HG03064 (cell line): Measurements from ENCODE around the gene RNF144A.
A peak's percentile ranks its signal among the peaks of the same experiment; 100 is the strongest.
"Not testable (repeated sequence)": the region's sequence is repeated elsewhere in the genome, so short reads cannot be mapped to it uniquely, and the experiment has no call there.

Experiments
- ATAC-seq: cut with Tn5 transposase; IDR thresholded peaks from one replicate; pipeline ENCODE4 v1.9.1; 2021; ENCODE audit warnings: low read depth; ENCODE audit not compliant: unreplicated experiment

RNF144A gene

DNA sequence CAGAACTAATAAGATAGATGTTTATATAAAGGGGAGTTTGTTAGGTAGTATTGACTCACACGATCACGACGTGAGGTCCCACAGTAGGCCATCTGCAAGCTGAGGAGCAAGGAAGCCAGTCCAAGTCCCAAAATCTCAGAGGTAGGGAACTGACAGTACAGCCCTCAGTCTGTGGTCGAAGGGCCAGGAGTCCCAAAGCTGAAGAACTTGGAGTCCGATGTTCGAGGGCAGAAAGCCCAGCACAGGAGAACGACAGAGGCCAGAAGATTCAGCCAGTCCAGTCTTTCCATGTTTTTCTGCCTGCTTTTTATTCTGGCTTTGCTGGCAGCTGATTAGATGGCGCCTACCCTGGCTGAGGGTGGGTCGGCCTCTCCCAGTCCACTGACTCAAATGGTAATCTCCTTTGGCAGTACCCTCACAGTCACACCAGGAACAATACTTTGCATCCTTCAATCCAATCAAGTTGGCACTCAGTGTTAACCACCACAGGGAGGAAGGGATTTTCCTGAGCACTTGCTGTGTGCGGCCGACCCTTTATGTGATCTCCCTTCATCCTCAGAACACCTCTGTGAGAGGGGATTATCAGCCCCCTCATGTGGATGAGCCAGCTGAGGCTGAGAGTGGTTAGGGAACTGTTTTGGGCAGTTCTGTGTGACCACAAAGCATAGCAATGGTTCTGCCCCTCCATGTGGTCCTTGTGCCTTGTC, 78.3 kb downstream of the RNF144A start:
- ATAC-seq, result no peak

DNA sequence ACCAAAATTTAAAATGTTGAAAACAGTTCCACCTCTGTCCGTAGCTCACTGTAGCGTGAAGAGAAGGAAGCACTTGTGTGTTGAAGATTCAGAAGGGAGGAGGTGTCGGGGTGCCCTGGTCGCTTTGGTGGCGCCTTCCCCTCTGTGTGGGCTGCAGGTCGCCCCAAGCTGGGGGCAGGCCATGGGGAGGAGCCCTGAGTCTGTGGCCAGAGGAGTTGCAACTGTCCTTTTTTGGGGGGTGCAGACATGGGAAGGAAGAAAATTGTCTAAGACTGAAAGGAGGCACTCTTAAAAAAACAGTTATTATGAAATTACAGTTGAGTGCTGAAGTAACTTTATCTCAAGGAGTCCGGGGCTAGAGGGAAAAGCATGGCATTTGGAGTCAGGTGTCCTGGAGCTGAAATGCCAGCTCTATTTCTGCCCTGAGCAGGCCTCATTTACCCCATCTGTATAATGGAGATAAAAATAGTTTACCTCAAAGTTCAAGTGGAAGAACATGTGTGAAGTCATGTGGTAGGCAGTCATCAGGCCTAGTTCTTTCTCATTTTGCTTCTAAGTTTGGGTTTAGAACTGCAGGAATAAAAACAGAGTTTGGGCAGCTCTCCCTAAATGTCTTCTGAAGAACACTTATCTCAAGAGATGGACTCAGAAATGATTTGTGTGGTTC, 82.1 kb downstream of the RNF144A start:
- peak; percentile 71 for ATAC-seq

DNA sequence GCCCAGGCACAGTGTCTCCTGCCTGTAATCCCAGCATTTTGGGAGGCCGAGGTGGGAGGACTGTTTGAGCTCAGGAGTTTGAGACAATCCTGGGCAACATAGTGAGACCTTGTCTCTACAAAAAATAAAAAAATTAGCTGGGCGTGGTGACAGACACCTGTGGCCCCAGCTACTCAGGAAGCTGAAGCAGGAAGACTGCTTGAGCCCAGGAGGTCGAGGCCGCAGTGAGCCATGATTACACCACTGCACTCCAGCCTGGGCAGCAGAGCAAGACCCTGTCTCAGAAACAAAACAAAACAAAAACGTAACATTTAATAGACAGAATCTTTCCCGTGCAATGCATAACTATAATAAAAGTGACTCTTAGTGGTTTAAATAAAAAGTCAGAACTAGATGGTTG, 84.2 kb downstream of the RNF144A start:
- ATAC-seq, result not testable (repeated sequence)

DNA sequence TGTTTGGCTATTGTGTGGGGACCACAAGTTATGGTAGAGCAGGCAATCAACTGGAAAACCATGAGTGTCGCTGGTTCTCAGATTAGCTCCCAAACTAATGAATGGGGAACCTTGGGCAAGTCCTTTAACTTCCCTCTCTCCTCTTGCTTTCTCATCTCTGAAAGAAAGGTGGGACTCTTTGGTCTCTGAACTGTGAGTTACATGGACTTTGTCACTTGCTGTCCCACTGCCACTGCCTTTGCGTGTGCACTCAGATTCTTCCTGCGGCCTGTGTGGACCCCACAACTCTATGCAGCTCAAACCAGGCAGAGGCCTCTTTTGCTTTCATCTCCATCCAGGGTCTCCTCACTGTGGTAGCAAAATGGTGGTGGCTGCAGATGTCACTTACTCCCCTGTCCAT, 86.7 kb downstream of the RNF144A start:
- ATAC-seq, result no peak

DNA sequence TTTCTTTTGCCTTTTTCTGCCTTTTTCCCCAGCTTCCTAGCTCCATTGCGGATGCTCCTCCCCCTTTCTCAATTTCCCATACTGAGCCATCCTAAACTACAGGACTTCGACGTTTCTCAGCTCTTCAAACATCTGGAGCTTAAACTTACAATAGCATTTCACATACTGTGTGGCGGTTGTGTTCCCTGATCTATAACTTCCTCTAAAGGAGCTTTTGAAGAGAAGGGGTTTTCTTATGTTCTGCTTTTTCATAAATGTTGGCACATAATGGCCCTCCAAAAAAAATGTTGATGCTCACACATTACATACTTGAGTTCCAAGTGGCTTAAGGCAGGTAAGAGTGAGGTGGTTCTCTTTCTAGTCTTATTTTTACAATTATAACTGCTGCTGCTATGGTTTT, 87.4 kb downstream of the RNF144A start:
- ATAC-seq, result no peak

DNA sequence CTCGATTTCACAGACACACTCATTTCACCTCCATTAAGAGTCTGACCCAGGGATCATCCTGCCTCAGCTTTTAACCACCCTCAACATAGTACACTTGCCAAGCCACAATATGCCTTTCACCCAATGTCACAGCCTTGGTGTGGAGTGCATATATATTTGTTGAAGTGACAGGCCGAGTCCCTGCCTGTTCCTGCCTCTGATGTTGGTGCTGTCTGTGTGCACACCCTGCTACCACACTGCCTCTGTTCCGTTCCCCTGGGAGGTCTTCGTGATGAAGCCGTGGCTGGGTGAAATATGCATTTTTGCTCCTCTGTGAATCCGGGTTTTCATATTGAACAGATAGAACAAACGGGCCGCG, 90.3 kb downstream of the RNF144A start:
- ATAC-seq, result peak; percentile 44

DNA sequence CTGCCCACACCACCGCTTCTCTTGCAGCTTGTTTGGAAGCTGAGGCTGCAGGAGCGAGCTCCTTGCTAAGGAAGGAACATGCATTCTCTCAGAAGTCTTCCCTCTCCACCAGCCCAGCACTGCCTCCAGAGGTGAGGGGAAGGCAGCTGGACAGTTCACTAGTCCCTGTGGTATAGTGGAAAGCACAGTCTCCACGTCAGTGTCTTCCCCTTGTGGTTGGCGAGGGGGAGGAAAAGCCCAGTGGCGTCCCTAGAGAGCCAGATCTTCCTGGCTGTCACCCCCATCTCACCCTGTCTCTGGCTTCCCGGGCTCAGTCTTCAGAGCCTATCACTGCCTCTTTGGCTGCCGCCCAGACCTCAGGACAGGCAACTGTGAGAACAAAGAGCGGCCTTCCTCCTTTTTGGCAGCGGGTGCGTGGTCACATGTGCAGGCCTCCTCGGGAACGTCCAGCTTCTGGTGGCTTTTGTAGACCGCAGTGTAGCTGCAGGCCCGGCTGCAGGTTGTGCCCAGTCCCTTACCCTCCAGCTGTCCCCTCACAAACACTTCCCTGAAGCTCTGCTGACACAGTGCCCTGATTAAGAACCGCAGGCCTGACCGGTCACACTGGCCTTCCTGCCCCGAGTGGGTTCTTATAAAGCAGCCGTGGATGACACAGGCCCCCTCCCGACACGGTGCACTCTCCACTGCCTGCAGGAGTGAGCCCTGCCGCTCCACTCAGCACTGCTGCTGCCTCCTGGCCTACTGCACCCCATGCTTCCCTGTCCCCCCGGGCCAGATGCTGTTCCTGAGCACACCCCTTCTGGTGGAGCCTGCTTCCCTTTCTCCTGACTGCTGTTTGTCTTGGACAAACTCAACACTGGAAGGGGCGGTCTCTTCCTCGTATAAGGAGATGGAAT, 90.9 kb downstream of the RNF144A start:
- peak; percentile 58 for ATAC-seq

DNA sequence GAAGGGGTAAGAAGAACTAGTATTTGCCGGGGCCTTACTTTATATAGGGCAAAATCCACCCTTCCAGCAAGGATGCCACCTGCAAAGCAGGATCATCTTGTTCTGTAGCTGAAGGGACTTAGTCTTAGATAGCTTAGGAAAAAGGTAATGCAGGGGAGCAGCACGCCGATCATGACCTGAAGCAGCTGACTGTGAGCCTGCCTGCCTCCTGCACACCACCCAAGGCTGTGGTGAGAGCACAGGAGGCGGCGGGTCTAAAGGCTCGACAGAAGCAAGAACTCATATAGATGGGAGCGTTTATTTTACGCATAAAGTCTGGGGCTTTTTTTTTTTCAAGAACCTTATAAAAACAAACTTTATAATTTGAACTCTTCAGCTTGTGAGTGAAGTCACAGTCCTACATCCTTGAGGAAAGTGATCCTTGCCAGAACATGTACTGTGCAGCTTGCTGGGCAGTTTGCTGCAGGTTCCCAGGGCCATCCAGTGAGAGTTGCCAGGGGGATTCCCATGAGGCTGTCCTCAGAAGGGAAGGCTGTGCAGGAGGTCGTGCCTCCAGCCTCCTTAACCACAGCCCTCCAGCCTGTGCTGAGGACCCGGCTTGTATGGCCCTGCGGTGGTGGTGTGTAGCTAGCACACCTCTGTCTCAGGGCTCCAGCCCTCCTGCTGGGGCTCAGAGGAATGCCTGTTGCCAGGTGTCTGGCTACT, 92.1 kb downstream of the RNF144A start:
- no peak for ATAC-seq

DNA sequence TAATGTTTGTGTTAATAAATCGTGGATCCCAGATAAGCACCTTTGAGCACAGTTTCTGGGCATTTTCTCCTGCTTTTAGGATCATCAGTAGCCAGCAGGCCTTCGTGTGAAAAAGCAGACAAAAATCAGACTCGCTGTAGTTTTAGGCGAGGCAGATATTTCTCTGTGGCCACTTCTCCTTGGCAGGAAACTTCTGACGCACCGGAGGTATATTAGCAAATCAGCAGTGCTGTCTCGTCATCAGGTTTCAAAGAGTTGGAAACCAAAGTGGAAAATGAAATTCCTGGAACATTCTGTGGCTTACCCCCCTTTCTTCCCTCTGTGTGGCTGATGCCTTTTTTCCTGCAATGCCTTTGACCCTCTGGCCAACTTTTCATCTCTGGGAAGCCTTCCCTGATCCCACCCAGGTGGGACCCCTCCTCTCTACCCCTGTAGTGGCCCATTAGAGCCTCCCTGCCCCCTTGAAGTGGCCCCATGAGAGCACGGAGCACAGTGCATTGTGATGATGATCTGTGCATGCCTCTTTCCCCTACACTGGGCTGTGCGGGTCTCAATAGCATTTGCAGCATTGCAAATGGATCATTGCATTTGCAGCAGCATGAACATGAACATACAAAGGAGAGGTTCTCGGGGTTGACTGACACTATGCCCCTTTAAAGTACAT, 93.3 kb downstream of the RNF144A start:
- no peak for ATAC-seq

DNA sequence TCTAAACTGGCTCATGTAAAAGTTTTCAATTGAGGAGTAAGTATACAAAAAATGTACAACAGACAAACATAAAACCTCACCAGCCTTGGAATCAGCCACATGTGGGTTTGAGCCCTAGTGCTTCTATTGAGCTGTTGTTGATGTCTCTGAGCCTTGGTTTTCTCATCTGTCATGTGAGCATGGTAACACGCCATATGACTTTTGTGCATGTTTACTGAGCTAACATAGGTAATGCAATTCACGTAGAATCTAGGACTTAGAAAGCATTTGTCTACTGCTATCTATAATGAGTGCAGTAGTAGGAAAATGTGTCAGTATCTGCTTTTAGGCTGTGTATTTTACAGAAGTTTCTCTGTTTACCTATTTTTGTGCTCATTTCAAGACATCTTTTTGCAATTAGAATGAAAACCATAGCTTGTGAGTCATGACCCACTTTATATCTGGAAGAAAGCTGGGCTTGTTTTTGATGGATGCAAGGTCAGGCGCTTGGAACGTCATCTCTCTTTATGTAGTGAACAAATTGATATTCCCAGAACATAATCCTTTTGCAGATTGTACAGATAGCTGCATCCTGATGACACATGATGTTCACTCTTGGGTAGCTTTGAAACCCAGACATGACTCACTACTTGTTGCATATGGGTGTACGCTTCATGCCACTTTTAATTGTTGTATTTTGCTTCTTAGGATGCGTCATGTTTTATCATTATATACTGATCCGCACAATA, 94.3 kb downstream of the RNF144A start:
- no peak for ATAC-seq

DNA sequence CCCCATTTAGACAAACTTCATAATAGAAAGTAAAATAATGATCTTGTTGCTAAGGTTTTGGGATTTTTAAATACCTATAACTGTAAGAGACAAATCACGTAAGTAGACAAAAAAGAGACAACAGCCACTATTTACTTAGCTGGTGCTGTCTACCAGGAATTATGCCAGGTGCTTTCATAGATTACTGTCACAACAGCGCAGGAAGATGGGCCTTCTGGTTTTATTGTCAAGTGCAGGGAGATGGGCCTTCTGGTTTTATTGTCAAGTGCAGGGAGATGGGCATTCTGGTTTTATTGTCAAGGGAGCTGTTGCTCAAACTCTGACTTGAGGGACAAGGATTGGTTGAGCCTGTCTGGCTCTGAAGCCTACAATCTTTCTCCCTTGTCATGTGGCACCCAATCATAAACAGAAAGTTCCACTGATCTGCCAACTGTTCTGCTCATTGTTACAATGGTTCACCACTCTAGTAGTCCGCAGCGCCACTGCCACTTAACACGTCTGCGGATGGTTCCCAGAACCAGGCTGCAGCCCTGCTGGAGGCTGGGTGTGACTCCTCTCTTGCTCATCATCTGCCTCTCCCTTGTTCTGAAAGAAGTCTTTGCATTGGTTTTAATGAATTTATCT, 95.0 kb downstream of the RNF144A start:
- no peak for ATAC-seq

DNA sequence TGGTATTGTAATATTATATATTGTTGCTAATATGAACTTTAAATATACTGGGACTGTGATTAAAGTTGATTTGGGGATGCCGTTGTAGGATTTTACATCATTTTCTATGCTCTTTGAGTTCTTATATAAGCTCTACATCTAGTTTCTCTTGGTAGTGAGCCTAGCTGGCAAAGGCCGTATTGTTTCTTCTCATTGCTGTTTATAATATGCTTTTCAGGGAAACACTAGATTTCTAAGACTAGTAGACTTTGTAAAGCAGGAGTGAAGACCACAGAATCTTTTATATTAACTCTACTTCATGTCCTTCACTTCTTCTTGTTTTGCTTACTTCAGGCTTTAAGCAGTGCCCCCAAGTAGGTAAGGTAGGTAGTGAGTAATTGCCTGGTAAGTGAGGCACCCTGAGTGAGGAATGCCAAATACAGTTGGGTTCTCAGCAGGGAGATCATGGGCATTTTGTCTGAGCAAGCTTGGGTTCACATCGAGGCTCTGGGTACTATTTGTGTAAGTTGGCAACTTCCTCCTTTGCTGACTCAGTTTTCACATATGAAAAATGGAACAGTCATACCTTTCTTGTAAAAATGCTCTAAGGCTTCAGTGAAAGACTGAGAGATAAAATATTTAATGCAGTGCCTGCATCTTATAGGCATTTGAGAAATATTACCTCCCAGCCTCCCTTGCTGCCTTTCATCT, 96.4 kb downstream of the RNF144A start:
- no peak for ATAC-seq

DNA sequence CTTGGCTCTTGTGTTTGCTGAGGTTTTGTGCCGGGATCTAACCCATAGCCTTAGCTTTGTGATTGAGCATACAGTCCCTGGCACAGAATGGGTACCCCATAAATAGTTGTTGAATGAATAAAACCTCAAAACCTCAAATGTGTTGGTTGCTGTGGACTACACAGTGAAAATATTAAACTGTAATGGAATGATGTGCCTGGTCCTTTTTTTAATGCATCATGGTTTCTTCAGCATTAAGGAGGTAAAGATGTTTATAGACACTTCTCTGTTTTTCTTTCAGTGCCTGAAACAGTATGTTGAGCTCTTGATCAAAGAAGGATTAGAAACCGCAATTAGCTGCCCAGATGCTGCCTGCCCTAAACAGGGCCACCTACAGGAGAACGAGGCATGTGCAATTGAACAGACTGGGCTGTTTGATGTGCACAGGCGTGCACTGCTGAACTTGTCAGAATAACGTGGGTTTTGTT, 97.0 kb downstream of the RNF144A start:
- ATAC-seq, result no peak

DNA sequence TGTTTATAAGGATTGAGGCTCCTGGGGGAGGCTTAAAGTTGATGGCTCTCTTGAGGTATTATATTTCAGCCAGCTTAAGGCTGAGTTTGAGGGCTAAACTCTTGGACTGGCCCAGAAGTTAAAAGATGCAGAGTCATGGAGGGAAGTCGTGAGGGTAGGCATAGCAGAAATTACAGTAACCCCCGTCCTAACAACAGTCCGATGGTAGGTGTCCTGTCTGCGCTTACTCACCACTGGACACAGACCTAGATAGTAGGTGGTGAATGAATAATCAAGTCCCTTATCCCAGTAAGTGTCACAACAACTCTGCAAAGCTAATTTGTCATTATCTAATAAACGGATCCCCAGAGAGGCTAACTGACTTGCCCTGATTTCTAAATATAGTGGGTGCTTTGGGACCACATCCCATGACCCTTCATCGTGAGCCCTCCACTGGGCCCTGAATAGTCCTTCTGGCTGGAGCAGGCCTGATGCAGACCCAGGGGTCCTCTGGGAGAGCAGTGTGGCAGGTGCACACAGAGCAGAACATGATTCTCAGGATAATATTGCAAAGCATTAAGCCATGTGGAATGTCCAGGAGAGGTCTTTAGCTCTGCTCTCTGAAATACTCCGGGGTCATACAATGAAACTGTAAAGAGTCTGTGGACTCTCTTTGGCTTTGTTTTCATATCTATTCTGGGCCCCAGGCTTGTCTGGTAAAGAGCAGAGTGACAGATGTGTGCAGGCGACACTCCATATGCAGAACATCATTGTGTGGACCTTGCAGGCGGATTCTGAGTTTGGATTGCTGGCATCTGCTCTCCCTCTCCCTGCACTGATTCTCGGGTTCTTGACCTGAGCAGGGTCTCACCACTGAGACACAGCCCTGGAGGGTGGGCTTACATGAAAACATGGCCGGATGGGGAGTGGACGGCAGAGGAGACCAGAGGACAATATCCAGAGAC, 98.1 kb downstream of the RNF144A start:
- no peak for ATAC-seq

DNA sequence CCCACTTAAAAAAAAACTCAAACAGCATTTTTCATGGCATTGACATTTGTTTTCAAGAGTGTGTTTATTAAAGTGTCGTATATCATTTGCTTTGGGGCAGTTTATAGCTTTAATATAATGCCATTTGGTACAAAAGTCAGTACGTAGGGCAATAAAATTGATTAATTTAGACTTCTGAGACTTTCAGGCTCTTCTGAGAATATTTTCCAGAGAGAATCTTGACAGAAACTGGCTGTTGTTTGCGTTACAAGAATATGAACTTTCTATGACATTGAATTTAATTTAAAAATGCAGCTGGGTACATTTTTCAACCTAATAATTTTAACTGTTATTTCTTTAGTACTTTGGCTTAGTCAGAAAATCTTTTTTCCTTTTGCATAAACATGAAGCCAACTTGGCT, 98.9 kb downstream of the RNF144A start:
- no peak for ATAC-seq

DNA sequence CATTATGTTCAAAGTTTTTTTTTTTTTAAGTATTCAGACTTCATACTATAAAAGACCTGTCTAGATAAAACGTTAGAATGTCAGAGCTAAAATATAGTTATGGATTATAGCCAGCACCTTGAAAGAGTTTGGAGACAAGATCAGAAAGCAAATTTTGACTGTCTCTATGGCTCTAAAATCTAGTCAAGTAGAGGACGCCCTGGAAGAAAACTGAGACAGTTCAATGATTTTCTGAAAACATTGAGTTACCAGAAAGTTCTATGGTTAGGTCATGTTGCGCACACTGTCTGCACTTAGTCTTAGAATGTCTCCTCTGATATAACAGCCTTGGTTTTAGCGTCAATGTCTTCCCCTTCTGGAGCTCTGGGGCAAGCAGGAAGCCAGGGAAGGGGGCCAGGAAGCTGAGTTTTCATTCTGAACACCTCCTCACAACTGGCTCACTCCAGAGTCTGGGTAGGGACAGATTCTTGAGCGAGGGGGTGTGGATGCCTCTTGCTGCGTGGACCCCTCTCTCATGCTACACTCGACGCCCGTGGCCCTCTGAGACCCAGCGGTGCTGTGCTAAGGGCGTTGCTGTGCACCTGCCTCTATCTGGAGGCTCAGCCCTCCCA, 99.5 kb downstream of the RNF144A start:
- ATAC-seq, result no peak

DNA sequence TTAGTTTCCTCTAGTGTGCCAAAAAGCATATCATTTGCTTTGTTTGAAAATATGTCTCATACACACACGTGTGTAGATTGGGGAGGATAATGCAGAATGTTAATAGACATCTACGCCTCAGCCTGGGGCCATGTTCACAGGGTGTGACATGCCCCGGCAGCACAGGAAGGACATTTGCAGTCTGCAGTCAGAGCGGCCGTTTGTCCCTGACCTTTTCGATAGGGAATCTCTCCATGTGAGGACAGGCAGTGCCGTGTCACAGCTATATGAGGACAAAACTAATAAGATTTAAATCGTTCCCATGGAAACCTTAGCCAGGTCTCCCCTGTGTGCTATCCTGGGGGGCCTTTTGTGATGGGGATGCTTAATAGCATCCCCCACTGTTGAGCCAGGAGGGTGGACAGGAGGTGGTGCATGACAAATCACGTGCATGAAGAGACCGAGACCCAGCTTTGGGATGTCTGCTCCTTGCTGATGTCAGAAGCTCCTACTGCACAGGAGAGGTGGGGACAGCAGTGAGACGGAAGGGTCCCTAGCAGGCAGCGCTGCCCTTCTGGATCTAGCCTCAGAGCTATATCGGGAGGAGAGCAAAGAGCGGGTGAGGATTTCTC, 100.6 kb downstream of the RNF144A start:
- ATAC-seq, result no peak
